ENCODE measurements around the gene C5orf22. TPM values are rescaled to one million over a fixed set of nuclear protein-coding genes. Genes with fewer than 3 reads are reported as not detected.

Gene C5orf22
- total RNA-seq = 10 to 100 TPM; 28.8 to 29.5 TPM

GRCh38 chr5:31531888-31532547 is at the start of gene C5orf22, which contains the start of gene DROSHA:
TSS of gene C5orf22 (plus strand) at chr5:31532301. CDS start at chr5:31532393, 92 bp downstream.
TSS of gene DROSHA (minus strand) at chr5:31532093. CDS start at chr5:31529059, 3,034 bp downstream.
- H3K27me3 Mint-ChIP-seq = no peaks in the 10 kb centered on the region
- peaks cover 36% of the 10 kb centered on the region for H3K36me3 Mint-ChIP-seq
- no peaks in the 10 kb centered on the region for H3K9me3 Mint-ChIP-seq
- H3K27ac Mint-ChIP-seq = peak within 1 kb of the TSS; percentile 82
- peaks cover 29% of the 10 kb centered on the region for H3K4me1 Mint-ChIP-seq
- DNase-seq = peak; percentile 92
- H3K4me3 Mint-ChIP-seq = peak within 1 kb of the TSS; percentile 85

GRCh38 chr5:31485376-31486207 is 46.5 kb upstream of the C5orf22 start:
- no peak overlapping the region for H3K27ac Mint-ChIP-seq
- H3K36me3 Mint-ChIP-seq = peaks cover 31% of the 10 kb centered on the region
- no peaks in the 10 kb centered on the region for H3K9me3 Mint-ChIP-seq
- H3K27me3 Mint-ChIP-seq = no peaks in the 10 kb centered on the region
- DNase-seq = no peak
- H3K4me3 Mint-ChIP-seq = no peak overlapping the region
- no peaks in the 10 kb centered on the region for H3K4me1 Mint-ChIP-seq

GRCh38 chr5:31486441-31486840 is 45.7 kb upstream of the C5orf22 start:
- H3K27ac Mint-ChIP-seq = no peak overlapping the region
- H3K4me1 Mint-ChIP-seq = no peaks in the 10 kb centered on the region
- no peaks in the 10 kb centered on the region for H3K27me3 Mint-ChIP-seq
- no peak for DNase-seq
- H3K36me3 Mint-ChIP-seq = peaks cover 38% of the 10 kb centered on the region
- H3K9me3 Mint-ChIP-seq = no peaks in the 10 kb centered on the region
- no peak overlapping the region for H3K4me3 Mint-ChIP-seq

- Mint-ChIP-seq H3K4me3 (no peak overlapping the region), H3K27me3 (no peaks in the 10 kb centered on the region), H3K4me1 (no peaks in the 10 kb centered on the region), H3K36me3 (peaks cover 34% of the 10 kb centered on the region), H3K9me3 (no peaks in the 10 kb centered on the region), H3K27ac (no peak overlapping the region)
- no peak for DNase-seq
Measured at GRCh38 chr5:31487506-31487905, 44.6 kb upstream of the C5orf22 start.

GRCh38 chr5:31492869-31493268 is 39.2 kb upstream of the C5orf22 start:
- DNase-seq = no peak
- H3K9me3 Mint-ChIP-seq = no peaks in the 10 kb centered on the region
- H3K27ac Mint-ChIP-seq = no peak overlapping the region
- no peaks in the 10 kb centered on the region for H3K4me1 Mint-ChIP-seq
- no peak overlapping the region for H3K4me3 Mint-ChIP-seq
- H3K27me3 Mint-ChIP-seq = no peaks in the 10 kb centered on the region
- peaks cover 33% of the 10 kb centered on the region for H3K36me3 Mint-ChIP-seq

- H3K9me3 Mint-ChIP-seq = no peaks in the 10 kb centered on the region
- no peaks in the 10 kb centered on the region for H3K27me3 Mint-ChIP-seq
- H3K4me3 Mint-ChIP-seq = no peak overlapping the region
- H3K27ac Mint-ChIP-seq = no peak overlapping the region
- peaks cover 36% of the 10 kb centered on the region for H3K36me3 Mint-ChIP-seq
- no peak for DNase-seq
- H3K4me1 Mint-ChIP-seq = no peaks in the 10 kb centered on the region
Measured at GRCh38 chr5:31495336-31495735, 36.8 kb upstream of the C5orf22 start.

- no peaks in the 10 kb centered on the region for H3K4me1 Mint-ChIP-seq
- DNase-seq = no peak
- H3K27me3 Mint-ChIP-seq = no peaks in the 10 kb centered on the region
- no peak overlapping the region for H3K27ac Mint-ChIP-seq
- H3K36me3 Mint-ChIP-seq = peaks cover 33% of the 10 kb centered on the region
- no peak overlapping the region for H3K4me3 Mint-ChIP-seq
- no peaks in the 10 kb centered on the region for H3K9me3 Mint-ChIP-seq
Measured at GRCh38 chr5:31496301-31496700, 35.8 kb upstream of the C5orf22 start.

GRCh38 chr5:31496891-31497290 is 35.2 kb upstream of the C5orf22 start:
- H3K36me3 Mint-ChIP-seq = peaks cover 34% of the 10 kb centered on the region

GRCh38 chr5:31500256-31500655 is 31.8 kb upstream of the C5orf22 start:
- Mint-ChIP-seq H3K27me3 (no peaks in the 10 kb centered on the region), H3K4me1 (no peaks in the 10 kb centered on the region), H3K27ac (no peak overlapping the region), H3K9me3 (no peaks in the 10 kb centered on the region), H3K36me3 (peaks cover 43% of the 10 kb centered on the region), H3K4me3 (no peak overlapping the region)
- DNase-seq = no peak

More at GRCh38 chr5:31496891-31497290, 35.2 kb upstream of the C5orf22 start:
- no peak for DNase-seq
- Mint-ChIP-seq H3K27ac (no peak overlapping the region), H3K27me3 (no peaks in the 10 kb centered on the region), H3K4me1 (no peaks in the 10 kb centered on the region), H3K4me3 (no peak overlapping the region), H3K9me3 (no peaks in the 10 kb centered on the region)

- Mint-ChIP-seq H3K9me3 (no peaks in the 10 kb centered on the region), H3K4me1 (no peaks in the 10 kb centered on the region), H3K36me3 (peaks cover 45% of the 10 kb centered on the region), H3K27ac (no peak overlapping the region), H3K4me3 (no peak overlapping the region), H3K27me3 (no peaks in the 10 kb centered on the region)
- no peak for DNase-seq
Measured at GRCh38 chr5:31502506-31502905, 29.6 kb upstream of the C5orf22 start.

- Mint-ChIP-seq H3K27ac (no peak overlapping the region), H3K27me3 (no peaks in the 10 kb centered on the region), H3K4me1 (no peaks in the 10 kb centered on the region), H3K4me3 (no peak overlapping the region), H3K36me3 (peaks cover 46% of the 10 kb centered on the region), H3K9me3 (no peaks in the 10 kb centered on the region)
- no peak for DNase-seq
Measured at GRCh38 chr5:31504529-31504928, 27.6 kb upstream of the C5orf22 start.

- Mint-ChIP-seq H3K4me3 (no peak overlapping the region), H3K9me3 (no peaks in the 10 kb centered on the region), H3K27ac (no peak overlapping the region), H3K36me3 (peaks cover 50% of the 10 kb centered on the region), H3K27me3 (no peaks in the 10 kb centered on the region), H3K4me1 (no peaks in the 10 kb centered on the region)
- DNase-seq = no peak
Measured at GRCh38 chr5:31511305-31511704, 20.8 kb upstream of the C5orf22 start.

- H3K27me3 Mint-ChIP-seq = no peaks in the 10 kb centered on the region
- H3K9me3 Mint-ChIP-seq = no peaks in the 10 kb centered on the region
- H3K4me1 Mint-ChIP-seq = peaks cover 7% of the 10 kb centered on the region
- DNase-seq = no peak
- no peak overlapping the region for H3K27ac Mint-ChIP-seq
- H3K4me3 Mint-ChIP-seq = no peak overlapping the region
- H3K36me3 Mint-ChIP-seq = peaks cover 32% of the 10 kb centered on the region
Measured at GRCh38 chr5:31516802-31517201, 15.3 kb upstream of the C5orf22 start.

GRCh38 chr5:31523041-31523440 is 9.1 kb upstream of the C5orf22 start:
- H3K9me3 Mint-ChIP-seq = no peaks in the 10 kb centered on the region
- H3K27ac Mint-ChIP-seq = no peak overlapping the region
- H3K36me3 Mint-ChIP-seq = peaks cover 40% of the 10 kb centered on the region
- H3K27me3 Mint-ChIP-seq = no peaks in the 10 kb centered on the region
- no peak for DNase-seq
- H3K4me3 Mint-ChIP-seq = no peak overlapping the region
- H3K4me1 Mint-ChIP-seq = peaks cover 10% of the 10 kb centered on the region

- Mint-ChIP-seq H3K9me3 (no peaks in the 10 kb centered on the region), H3K27me3 (no peaks in the 10 kb centered on the region), H3K27ac (peak overlapping the region; percentile 82), H3K4me3 (peak overlapping the region; percentile 85), H3K4me1 (peaks cover 29% of the 10 kb centered on the region), H3K36me3 (peaks cover 42% of the 10 kb centered on the region)
- DNase-seq = no peak
Measured at GRCh38 chr5:31530541-31531265, 1.4 kb upstream of the C5orf22 start.
